GM21576 (cell line): Measurements from ENCODE around the gene IGFBP1.

ENCODE experiments used
- ATAC-seq: cut with Tn5 transposase; IDR thresholded peaks from one replicate; pipeline ENCODE4 v1.9.1; 2021; ENCODE audit warnings: mild to moderate bottlenecking, moderate library complexity; ENCODE audit not compliant: unreplicated experiment

IGFBP1 gene

GRCh38 chr7:45880433-45880860 is 7.8 kb upstream of the IGFBP1 start:
- ATAC-seq = no peak

- ATAC-seq = no peak
Observed at GRCh38 chr7:45881280-45881758, 7.0 kb upstream of the IGFBP1 start.

- no peak for ATAC-seq
Observed at GRCh38 chr7:45881759-45882464, 6.4 kb upstream of the IGFBP1 start.

DNA sequence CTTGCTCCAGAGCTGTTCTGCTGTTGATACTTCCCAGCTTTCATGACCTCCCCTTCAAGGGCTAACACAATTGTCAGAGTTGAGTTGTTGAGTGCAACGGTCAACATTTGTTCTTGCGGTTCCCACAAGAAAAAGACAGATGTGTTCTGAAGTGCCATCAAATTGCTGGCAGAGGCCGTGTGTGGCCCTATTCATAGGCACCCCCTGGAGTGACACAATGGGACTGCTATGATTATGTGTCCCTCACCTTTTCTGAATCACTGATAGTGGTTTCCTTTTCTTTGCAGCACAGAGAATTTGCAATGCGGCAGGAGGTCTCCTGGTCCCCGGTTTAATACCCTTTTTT is 5.8 kb upstream of the IGFBP1 start:
- ATAC-seq = no peak

DNA sequence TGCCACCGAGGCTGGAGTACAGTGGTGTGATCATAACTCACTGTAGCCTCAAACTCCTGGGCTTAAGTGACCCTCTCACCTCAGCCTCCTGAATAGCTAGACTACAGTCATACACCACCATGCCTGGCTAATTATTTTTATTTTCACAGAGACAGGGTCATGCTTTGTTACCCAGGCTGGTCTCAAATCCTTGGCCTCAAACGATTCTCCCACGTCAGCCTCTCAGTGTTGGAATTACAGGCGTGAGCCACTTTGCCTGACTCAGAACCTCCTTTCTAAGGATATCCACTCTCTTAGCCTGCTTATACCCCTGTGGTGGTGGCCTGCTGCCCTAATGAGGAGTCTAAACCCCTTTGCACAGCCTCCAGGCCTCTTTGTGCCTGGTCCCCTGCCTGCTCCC is 4.2 kb upstream of the IGFBP1 start:
- ATAC-seq = no peak

DNA sequence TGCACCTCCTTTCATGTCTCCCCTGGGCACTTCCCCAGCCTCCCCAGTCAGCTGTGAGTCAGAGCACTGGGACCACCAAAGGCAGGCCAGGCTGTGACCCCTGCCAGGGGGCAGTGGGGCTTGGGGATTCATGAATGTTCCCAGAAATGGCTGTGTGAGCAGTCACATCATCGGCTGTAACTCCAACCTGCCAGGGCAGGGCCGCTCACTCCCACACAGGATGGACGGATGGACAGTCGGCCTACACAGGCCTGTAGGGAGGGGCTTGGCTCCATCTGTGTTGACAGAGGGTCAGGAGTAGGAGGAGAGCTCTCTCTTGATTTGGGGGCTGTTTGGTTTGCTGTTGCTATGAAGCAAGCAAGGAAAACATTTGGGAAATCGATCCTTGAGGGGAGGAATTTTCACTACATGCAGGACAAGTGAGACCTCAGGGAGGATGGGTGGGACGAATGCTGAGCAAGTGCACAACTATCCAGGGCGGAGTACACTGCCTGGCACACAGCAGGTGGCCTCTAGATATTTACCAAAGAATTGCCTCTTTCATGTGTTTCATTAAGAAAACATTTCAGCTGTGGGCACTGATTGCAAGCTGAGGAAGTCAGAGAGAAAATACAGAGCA is 2.9 kb upstream of the IGFBP1 start:
- no peak for ATAC-seq

DNA sequence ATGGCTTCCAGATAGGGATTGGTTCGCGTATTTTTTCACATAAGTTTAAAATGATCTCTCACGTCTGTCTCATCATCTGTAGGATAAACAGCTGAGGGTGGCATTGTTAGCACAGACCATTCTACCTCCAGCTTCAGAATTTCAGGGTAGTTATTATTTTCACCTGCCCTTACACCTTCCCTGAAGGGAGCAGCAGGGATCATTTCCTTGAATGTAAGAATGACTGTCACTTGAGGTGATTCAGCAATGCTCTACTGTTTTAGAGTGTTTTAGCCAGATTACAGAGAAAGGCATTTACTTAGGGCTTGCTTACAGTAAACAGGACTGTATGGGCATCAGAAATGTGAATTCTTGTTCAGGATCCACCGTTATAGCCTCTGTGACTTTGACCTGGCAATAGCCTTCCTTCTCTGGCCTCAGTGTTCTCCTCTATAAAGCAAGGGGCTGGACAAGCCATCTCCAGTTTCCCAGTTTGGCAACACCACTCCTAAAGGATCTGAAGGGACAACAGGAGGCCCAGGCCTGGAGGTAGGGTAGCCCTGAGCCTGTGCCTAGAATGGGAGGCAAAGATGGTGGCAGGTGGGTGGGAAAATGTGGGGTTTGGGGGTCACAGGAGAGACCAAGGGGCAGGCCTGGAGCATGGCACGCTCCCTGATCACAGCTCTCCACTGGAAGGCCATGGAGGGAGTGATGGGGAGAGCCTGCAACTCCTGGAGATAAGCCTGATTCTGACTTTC is 1.2 kb upstream of the IGFBP1 start:
- no peak for ATAC-seq

DNA sequence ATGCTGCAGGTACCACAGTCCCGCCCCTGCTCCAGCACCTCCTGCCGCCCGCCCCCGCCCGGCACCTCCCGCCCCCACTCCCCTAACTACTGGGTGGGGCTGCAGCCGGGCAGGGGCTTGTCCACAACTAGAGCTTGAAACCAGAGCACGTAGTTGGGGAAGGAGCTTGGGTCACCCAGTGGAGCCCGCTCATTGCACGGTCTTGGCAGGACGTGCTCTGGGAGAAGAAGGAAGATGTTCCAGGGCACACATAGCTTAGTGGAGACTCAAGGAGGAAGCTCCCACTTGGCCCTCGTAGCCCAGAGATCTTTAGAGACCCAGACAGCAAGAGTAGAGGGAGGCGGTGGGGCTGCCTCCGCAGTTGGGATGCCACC is 692 bp downstream of the IGFBP1 start:
- no peak for ATAC-seq

DNA sequence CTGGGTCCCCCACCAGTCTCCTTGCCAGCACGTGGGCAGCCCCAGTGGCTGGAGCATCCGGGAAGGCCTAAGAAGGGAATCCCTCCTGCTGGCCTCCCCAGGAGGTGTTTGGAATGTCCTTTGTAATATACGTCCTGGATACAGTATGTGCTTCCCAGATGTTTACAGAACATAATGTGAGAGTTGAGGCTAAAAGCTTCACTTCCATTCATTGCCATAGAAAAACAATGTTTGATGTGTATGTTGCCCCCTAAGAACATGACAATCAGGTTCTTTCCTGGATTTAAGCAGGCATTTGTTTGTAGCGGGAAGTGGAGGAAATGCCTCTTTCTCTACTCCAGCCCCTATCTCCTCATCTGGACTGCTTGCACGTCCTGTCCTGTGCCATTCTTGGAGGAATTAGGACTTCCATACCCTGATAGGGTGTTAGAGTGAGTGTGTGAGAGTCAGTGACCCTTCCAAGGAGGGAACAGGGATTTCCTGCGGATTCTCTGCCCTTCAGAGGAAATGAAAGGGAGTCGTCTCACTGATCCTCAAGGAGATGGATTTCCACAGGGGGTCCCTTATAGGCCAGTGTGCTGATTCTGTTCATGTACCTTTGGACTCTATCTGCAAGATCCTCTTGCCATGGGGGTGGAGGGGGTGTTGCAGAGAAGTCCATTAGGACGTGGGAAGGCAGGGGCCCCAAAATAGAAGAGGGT is 1.2 kb downstream of the IGFBP1 start:
- ATAC-seq = no peak

- no peak for ATAC-seq
Observed at GRCh38 chr7:45890125-45890901, 2.0 kb downstream of the IGFBP1 start.

- ATAC-seq = no peak
Observed at GRCh38 chr7:45890902-45891461, 2.7 kb downstream of the IGFBP1 start.

- ATAC-seq = no peak
Observed at GRCh38 chr7:45891462-45892402, 3.4 kb downstream of the IGFBP1 start.

- ATAC-seq = no peak
Observed at GRCh38 chr7:45892407-45893035, 4.2 kb downstream of the IGFBP1 start.

DNA sequence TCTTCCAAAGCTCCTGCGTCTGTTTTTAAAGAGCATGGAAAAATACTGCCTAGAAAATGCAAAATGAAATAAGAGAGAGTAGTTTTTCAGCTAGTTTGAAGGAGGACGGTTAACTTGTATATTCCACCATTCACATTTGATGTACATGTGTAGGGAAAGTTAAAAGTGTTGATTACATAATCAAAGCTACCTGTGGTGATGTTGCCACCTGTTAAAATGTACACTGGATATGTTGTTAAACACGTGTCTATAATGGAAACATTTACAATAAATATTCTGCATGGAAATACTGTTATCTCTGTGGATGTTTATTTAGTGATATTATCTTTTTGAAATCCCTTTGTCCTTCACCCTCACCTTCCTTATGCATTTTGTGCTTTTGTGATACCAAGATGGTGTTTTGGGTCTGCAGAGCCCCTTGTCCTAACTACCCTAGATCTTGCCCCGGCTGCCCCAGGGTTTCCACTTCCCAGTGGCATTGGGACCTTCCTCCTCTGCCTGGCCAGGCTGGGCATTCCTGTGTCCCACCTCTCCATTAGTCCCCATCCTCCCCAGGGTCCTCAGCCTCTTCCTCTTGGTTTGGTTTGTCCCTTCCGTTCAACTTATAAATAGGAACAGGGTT is 5.2 kb downstream of the IGFBP1 start:
- no peak for ATAC-seq

DNA sequence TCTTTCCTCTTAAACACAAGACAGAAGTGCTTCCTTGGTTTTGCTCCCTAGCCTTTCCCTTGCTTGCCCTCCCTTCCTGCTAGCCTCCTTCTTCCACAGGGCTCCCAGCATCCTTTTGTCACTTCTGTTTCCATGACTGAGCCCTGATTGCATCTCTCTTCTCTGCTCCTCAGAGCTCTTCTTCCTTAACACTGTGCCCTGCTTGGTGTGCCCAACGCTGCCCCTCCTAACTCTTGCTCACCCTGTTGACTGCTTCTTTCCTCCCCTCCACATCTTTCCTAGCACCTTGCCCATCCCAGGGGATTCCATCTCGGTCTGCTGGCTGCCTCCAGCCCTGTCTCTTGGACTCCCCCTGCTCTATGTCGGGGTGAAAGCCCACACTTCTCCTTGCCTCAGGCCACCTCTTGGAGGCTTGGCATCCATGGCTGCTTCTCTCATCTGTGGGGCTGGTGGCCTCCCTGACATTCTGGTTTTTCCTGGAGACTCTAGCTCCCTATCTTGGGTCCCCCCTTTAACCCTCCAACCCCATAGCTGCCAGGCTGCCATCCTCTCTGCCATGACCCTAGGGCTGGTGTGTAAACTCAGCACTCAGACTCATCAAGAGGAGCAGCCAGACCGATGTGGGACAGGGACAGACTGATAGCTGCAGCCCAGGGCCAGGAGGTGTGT is 5.8 kb downstream of the IGFBP1 start:
- no peak for ATAC-seq

- no peak for ATAC-seq
Observed at GRCh38 chr7:45894665-45895062, 6.4 kb downstream of the IGFBP1 start.

DNA sequence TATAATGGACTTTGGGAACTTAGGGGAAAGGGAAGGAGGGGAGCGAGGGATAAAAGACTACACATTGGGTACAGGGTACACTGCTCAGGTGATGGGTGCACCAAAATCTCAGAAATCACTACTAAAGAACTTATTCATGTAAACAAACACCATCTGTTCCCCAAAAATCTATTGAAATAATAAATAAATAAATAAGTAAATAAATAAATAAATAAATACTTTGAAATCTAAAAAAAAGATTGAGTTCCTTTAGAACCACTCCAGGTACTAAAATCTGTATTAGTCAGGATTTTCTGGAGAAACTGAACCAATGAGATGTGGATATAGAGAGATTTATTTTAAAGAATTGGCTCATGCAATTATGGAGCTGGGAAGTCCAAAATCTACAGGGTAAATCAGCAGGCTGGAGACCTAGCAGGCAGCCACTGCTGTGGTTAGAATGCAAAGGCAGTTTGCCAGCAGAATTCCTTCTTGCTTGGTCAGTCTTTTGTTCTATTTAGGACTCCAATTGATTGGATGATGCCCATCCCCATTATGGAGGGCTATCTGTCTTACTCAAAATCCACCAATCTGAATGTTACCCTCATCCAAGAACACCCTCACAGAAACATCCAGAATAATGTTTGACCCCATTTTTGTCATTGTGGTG is 8.9 kb downstream of the IGFBP1 start:
- no peak for ATAC-seq
